DND-41 (cell line): Measurements from ENCODE around the gene KCNJ16.

Experiments used
- CTCF ChIP-seq: IDR thresholded peaks from 2 replicates; pipeline ENCODE4 v1.5.1; 2012; ENCODE audit warnings: borderline replicate concordance, low read length, moderate library complexity, mild to moderate bottlenecking; ENCODE audit not compliant: poor library complexity, severe bottlenecking; ENCODE audit errors: extremely low read depth
- EZH2 ChIP-seq: IDR thresholded peaks from 3 replicates; pipeline ENCODE4 v1.6.1; 2012; ENCODE audit warnings: borderline replicate concordance, low read depth, mild to moderate bottlenecking, moderate library complexity, low read length, inconsistent platforms; ENCODE audit not compliant: severe bottlenecking

GRCh38 chr17:70115126-70115525 is 40.1 kb downstream of the KCNJ16 start:
- TF ChIP-seq CTCF, result no peak
- no peak for TF ChIP-seq EZH2
